Prostate gland (tissue), 2 donors: ENCODE data around the gene CRIP3. TPM values are rescaled to one million over a fixed set of nuclear protein-coding genes. Genes with fewer than 3 reads are reported as not detected.

ENCODE experiments used
- DNase-seq: peaks from one replicate; pipeline ENCODE4 v3.0.0-alpha.2; 2019; ENCODE audit warnings: low spot score
- H3K27ac ChIP-seq, 2 donors: fragments of 200-600 bp; sonication (generic); 2 replicates each; pipeline ENCODE4 v1.5.1; 2017 to 2019
- H3K27me3 ChIP-seq: fragments of 200-600 bp; sonication (generic); replicated peaks from 2 replicates; pipeline ENCODE4 v1.5.1; 2019; ENCODE audit not compliant: insufficient read depth
- H3K36me3 ChIP-seq, 2 donors: fragments of 200-600 bp; sonication (generic); 1 replicate in 1 of 2; 2 replicates in 1 of 2; pipeline versions ENCODE4 v1.5.1 to v1.8.1; 2017 to 2019
- H3K4me1 ChIP-seq: fragments of 200-600 bp; sonication (generic); replicated peaks from 2 replicates; pipeline ENCODE4 v1.5.1; 2019
- H3K4me3 ChIP-seq, 2 donors: fragments of 200-600 bp; sonication (generic); 2 replicates each; pipeline ENCODE4 v1.5.1; 2017 to 2019
- H3K9me3 ChIP-seq: fragments of 200-600 bp; sonication (generic); 2 replicates; pipeline ENCODE4 v1.5.1; 2017
- CTCF ChIP-seq, 4 experiments: fragments of 200-600 bp in 2 of 4; fragments of 450-650 bp in 2 of 4; sonication (generic) in 2 of 4; IDR thresholded peaks; 1 replicate in 3 of 4; 2 replicates in 1 of 4; pipeline ENCODE4 v1.5.1; 2016 to 2019; ENCODE audit warnings: antibody characterized with exemption in 4 of 4, mild to moderate bottlenecking in 2 of 4, moderate library complexity in 2 of 4
- POLR2A ChIP-seq: fragments of 450-650 bp; IDR thresholded peaks from one replicate; pipeline ENCODE4 v1.6.1; 2016; ENCODE audit warnings: antibody characterized with exemption, mild to moderate bottlenecking
- POLR2AphosphoS5 ChIP-seq: sonication (generic); formaldehyde crosslinking; IDR thresholded peaks from one replicate; pipeline ENCODE4 v1.6.1; 2017; ENCODE audit warnings: antibody characterized with exemption
- WGBS: methylation state at CpG from one replicate; pipeline ENCODE4 v1.1.5; 2018; 5-methylcytosine and 5-hydroxymethylcytosine counted together
- intact Hi-C: fragments of 100-400 bp; cut with DNase I; formaldehyde crosslinking; loops from one replicate; pipeline ENCODE4 v1.14.2; 2022
- total RNA-seq, 2 donors: library from RNA; depleted of rRNA; stranded (reverse); fragments of >200 nt; gene quantifications; one replicate each; pipeline ENCODE4 v1.1.0, GENCODE V29; 2016

The CRIP3 gene
- total RNA-seq, 2 donors from 2014 or later, result 0.55 to 7.3 TPM

GRCh38 chr6:43274127-43274915 is 34.3 kb downstream of the CRIP3 start:
- intact Hi-C loops, result no loop called here
- Histone ChIP-seq H3K4me1 (peaks cover 5% of the 10 kb centered on the region), H3K36me3 (no peaks in the 10 kb centered on the region), H3K9me3 (no peaks in the 10 kb centered on the region), H3K27me3 (peaks cover 4% of the 10 kb centered on the region), H3K4me3 (no peak overlapping the region), H3K27ac (no peak overlapping the region)
- 82% methylated on average over 10 of the region's 10 CpGs for WGBS
- TF ChIP-seq POLR2AphosphoS5 (no peak), POLR2A (no peak), CTCF (IDR thresholded peaks at IDR 0.05) (no peak)
- no peak for DNase-seq

GRCh38 chr6:43273707-43274106 is 34.9 kb downstream of the CRIP3 start:
- no peak for DNase-seq
- intact Hi-C loops, result no loop called here
- H3K9me3 ChIP-seq, result no peaks in the 10 kb centered on the region
- peaks cover 5% of the 10 kb centered on the region for H3K4me1 ChIP-seq
- 42% methylated on average over 2 of the region's 2 CpGs for WGBS
- H3K4me3 ChIP-seq, result no peak overlapping the region
- peaks cover 4% of the 10 kb centered on the region for H3K27me3 ChIP-seq
- no peaks in the 10 kb centered on the region for H3K36me3 ChIP-seq
- no peak overlapping the region for H3K27ac ChIP-seq
- no peak for TF ChIP-seq POLR2AphosphoS5
- TF ChIP-seq CTCF (IDR thresholded peaks at IDR 0.05), result no peak
- TF ChIP-seq POLR2A, result no peak

- Histone ChIP-seq H3K27ac (no peak overlapping the region), H3K36me3 (no peaks in the 10 kb centered on the region), H3K4me3 (no peak overlapping the region), H3K4me1 (peaks cover 5% of the 10 kb centered on the region), H3K9me3 (no peaks in the 10 kb centered on the region), H3K27me3 (peaks cover 4% of the 10 kb centered on the region)
- no peak for DNase-seq
- TF ChIP-seq CTCF (IDR thresholded peaks at IDR 0.05) (no peak), POLR2A (no peak), POLR2AphosphoS5 (no peak)
- intact Hi-C loops, result no loop called here
These were observed 36.7 kb downstream of the CRIP3 start for GRCh38 chr6:43271944-43272343.

GRCh38 chr6:43271103-43271815 is 37.4 kb downstream of the CRIP3 start:
- no peak for DNase-seq
- TF ChIP-seq POLR2A, result no peak
- no peak for TF ChIP-seq CTCF (IDR thresholded peaks at IDR 0.05)
- no peak for TF ChIP-seq POLR2AphosphoS5
- intact Hi-C loops, result no loop called here
- 82% methylated on average over 8 of the region's 8 CpGs for WGBS
- H3K9me3 ChIP-seq, result no peaks in the 10 kb centered on the region
- H3K4me1 ChIP-seq, result peaks cover 5% of the 10 kb centered on the region
- peaks cover 4% of the 10 kb centered on the region for H3K27me3 ChIP-seq
- H3K4me3 ChIP-seq, result no peak overlapping the region
- H3K36me3 ChIP-seq, result no peaks in the 10 kb centered on the region
- H3K27ac ChIP-seq, result no peak overlapping the region
